HG02970 (cell line): ENCODE results near the gene MPZ.

Source experiments
- ATAC-seq: cut with Tn5 transposase; IDR thresholded peaks from one replicate; pipeline ENCODE4 v1.9.1; 2021; ENCODE audit warnings: mild to moderate bottlenecking, moderate library complexity, moderate number of reproducible peaks; ENCODE audit not compliant: unreplicated experiment, low FRiP score

MPZ gene

GRCh38 chr1:161304927-161305866 is 4.6 kb downstream of the MPZ start:
- no peak for ATAC-seq

GRCh38 chr1:161300478-161300877 is 9.3 kb downstream of the MPZ start:
- no peak for ATAC-seq

- no peak for ATAC-seq
These were observed 10.4 kb downstream of the MPZ start for GRCh38 chr1:161299347-161299746.

GRCh38 chr1:161298116-161298515 is 11.7 kb downstream of the MPZ start:
- no peak for ATAC-seq

GRCh38 chr1:161297415-161297814 is 12.4 kb downstream of the MPZ start:
- ATAC-seq = no peak

GRCh38 chr1:161290779-161291178 is 19.0 kb downstream of the MPZ start:
- no peak for ATAC-seq

GRCh38 chr1:161287482-161288054 is 22.2 kb downstream of the MPZ start:
- no peak for ATAC-seq

GRCh38 chr1:161285521-161285920 is 24.2 kb downstream of the MPZ start:
- no peak for ATAC-seq

GRCh38 chr1:161285113-161285512 is 24.7 kb downstream of the MPZ start:
- no peak for ATAC-seq

GRCh38 chr1:161282991-161283390 is 26.8 kb downstream of the MPZ start:
- ATAC-seq = no peak

GRCh38 chr1:161274874-161275273 is 34.9 kb downstream of the MPZ start:
- no peak for ATAC-seq

GRCh38 chr1:161273402-161273801 is 36.4 kb downstream of the MPZ start:
- no peak for ATAC-seq

GRCh38 chr1:161267321-161267720 is 42.4 kb downstream of the MPZ start:
- no peak for ATAC-seq

GRCh38 chr1:161266836-161267235 is 42.9 kb downstream of the MPZ start:
- no peak for ATAC-seq

GRCh38 chr1:161266202-161266601 is 43.6 kb downstream of the MPZ start:
- ATAC-seq = no peak

- no peak for ATAC-seq
These were observed 44.5 kb downstream of the MPZ start for GRCh38 chr1:161265305-161265704.

GRCh38 chr1:161261261-161262235 is 48.2 kb downstream of the MPZ start:
- no peak for ATAC-seq

- ATAC-seq = no peak
These were observed 49.1 kb downstream of the MPZ start for GRCh38 chr1:161260376-161261260.

- ATAC-seq = no peak
These were observed 50.0 kb downstream of the MPZ start for GRCh38 chr1:161259765-161260164.

GRCh38 chr1:161259345-161259702 is 50.4 kb downstream of the MPZ start:
- no peak for ATAC-seq
